ENCODE data around the gene JMJD4. TPM values are rescaled to one million over a fixed set of nuclear protein-coding genes. Genes with fewer than 3 reads are reported as not detected.

JMJD4 gene
- polyA plus RNA-seq, 4 donors = 8.4 to 14.7 (median 11.1) TPM

Other genes with a start within 250 kb of the JMJD4 start
- gene ZNF678, start 171.7 kb downstream of the JMJD4 start, polyA plus RNA-seq = 1 to 10 TPM in 3 of 4 donors, under 1 TPM in 1; 0.89 to 6.9 (median 2.2) TPM
- 10 to 100 TPM in 3 of 4 donors, 1 to 10 TPM in 1; 9.8 to 22.5 (median 15.5) TPM for gene SNAP47, start 133 bp upstream of the JMJD4 start, polyA plus RNA-seq
- gene PRSS38, start 80.4 kb upstream of the JMJD4 start, polyA plus RNA-seq = not detected
- gene WNT9A, start 212.6 kb upstream of the JMJD4 start, polyA plus RNA-seq = 1 to 10 TPM in 2 of 4 donors, under 1 TPM in 2; 0.27 to 2.7 (median 1.2) TPM

Data from small intestine (tissue), 4 donors.